Endometrial microvascular endothelial cells (primary cell): ENCODE data around the gene TSPAN15. TPM values are rescaled to one million over a fixed set of nuclear protein-coding genes. Genes with fewer than 3 reads are reported as not detected.

Experiments
- in situ Hi-C: cut with HindIII; loops from 2 replicates; pipeline ENCODE4 v1.10.0; 2017; ENCODE audit warnings: low sequenced_read_pairs, low pct_unique_long_range_greater_than_20kb; ENCODE audit errors: inconsistent ontology term
- total RNA-seq: library from RNA; depleted of rRNA; stranded (reverse); fragments of >200 nt; gene quantifications from one replicate; pipeline ENCODE4 v1.2.3, GENCODE V29; 2015; ENCODE audit errors: inconsistent ontology term

TSPAN15 gene
- total RNA-seq, 1 donor from 2014 or later, result 52.4 TPM

GRCh38 chr10:69492091-69492745 is 41.0 kb downstream of the TSPAN15 start:
- in situ Hi-C loops, result loop anchor here (5.0 kb wide), 1 partner anchor 40 kb away; the partner anchor contains the start of gene TSPAN15

GRCh38 chr10:69492746-69493462 is 41.6 kb downstream of the TSPAN15 start:
- in situ Hi-C loops, result loop anchor here (5.0 kb wide), 1 partner anchor 41 kb away; the partner anchor contains the start of gene TSPAN15

- in situ Hi-C loops, result loop anchor here (5.0 kb wide), 1 partner anchor 43 kb away; the partner anchor contains the start of gene TSPAN15
These were observed 43.6 kb downstream of the TSPAN15 start for GRCh38 chr10:69494626-69495558.

GRCh38 chr10:69495666-69496065 is 44.4 kb downstream of the TSPAN15 start:
- in situ Hi-C loops, result no loop called here

- in situ Hi-C loops, result no loop called here
These were observed 45.3 kb downstream of the TSPAN15 start for GRCh38 chr10:69496352-69497230.

GRCh38 chr10:69497231-69497561 is 45.9 kb downstream of the TSPAN15 start:
- in situ Hi-C loops, result no loop called here

- in situ Hi-C loops, result no loop called here
These were observed 46.5 kb downstream of the TSPAN15 start for GRCh38 chr10:69497611-69498390.

DNA sequence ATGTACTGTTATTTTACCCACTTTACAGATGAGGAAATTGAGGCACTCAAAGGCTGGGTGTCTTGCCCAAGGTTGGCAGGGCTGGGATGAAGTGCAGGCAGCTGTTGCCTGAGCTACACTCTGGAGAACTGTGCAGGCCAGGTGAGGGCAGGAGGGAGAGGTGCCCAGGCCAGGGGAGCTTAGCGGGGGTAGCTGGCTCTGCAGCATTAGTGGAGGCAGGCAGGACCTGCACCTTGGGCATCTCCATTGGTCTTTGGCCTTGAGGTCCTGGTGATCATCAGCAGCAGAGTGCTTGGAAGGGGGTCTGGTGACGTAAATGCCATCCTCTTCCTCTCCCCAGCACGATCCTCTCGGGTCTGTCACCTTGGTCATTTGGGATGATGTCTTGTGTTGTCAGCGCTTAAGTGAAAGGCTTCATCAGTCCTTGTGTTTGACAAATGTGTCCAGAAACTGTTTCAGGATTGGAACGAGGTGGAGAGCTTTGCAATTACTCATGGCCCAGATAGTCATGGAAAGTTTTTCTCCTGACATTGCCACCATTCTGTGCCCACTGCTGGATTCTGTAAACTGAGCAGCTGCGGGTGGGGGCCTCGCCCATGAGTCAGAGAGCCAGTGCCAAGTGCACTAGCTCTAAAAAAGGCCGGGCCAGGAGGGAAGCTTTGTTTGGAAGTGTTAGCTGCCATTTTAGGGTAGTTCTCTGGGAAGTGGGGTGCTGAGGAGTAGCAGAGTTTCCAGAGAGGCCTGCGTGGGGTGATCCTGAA is 47.6 kb downstream of the TSPAN15 start:
- in situ Hi-C loops, result no loop called here

GRCh38 chr10:69499726-69500689 is 48.7 kb downstream of the TSPAN15 start:
- in situ Hi-C loops, result no loop called here

GRCh38 chr10:69500864-69501468 is 49.7 kb downstream of the TSPAN15 start:
- in situ Hi-C loops, result no loop called here

GRCh38 chr10:69501657-69502056 is 50.4 kb downstream of the TSPAN15 start:
- in situ Hi-C loops, result no loop called here

- in situ Hi-C loops, result no loop called here
These were observed 51.3 kb downstream of the TSPAN15 start for GRCh38 chr10:69502589-69502988.

DNA sequence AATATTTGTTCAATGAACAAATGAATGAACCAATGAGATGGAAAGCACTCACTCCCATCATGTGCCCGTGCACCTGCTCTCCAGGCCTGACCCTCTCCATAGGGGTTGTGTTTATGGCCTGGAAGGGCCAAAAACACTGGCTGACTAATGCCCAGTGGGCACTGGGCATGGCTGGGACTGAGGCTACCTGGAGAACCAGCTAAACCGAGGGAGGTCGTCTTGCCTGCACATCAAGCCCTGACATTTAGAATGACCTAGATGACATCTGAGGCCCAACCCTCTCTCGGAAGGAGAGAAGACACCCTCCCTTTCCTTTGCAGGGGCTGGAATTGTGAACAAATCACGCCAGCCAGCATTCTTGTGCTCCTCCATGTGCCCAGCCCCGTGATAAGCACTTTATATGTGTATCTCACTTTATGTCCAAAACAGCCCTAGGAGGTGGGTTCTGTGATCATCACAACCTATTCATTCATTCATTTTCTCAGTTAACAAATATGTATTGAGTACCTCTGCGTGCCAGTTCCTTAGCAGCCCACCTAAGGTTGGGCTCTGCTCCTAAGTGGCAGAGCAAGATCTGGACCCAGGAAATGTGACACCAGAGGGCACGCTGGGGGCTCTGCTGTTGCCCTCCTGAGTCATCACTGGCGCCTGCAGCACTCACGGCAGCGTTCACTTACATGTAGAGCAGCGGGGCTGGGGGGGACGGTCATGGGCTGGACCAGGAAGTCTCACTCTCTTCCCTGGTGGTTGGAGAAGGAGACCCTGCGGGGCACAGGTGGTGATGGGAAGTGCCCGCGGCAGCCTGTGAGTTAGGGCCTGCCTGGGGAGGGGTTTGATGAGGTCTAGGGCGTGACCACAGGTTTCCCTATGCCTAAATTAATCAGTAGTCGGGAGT is 52.0 kb downstream of the TSPAN15 start:
- in situ Hi-C loops, result no loop called here

DNA sequence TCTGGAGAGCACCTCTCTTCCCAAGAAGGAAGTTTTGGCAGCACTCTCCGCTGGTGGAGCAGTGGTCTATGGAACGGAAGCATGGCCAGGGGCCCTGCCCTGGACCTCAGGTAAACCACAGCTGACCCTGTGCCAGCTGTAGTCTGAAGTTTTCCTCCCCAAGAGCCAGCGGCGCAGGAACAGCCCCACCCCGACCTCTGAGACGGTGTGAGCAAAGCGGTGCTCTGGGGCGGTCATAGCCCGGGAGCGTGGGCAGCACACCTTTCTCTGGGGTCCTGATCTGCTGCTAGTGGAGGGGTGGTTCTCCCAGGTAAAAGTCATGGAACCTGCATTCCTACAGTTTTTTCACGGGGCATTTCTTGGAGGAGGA is 52.6 kb downstream of the TSPAN15 start:
- in situ Hi-C loops, result no loop called here
